SU-DHL-6 (cell line): Measurements from ENCODE around the gene TMOD1.

Source experiments
- H2AFZ ChIP-seq: fragments of 200-600 bp; sonication (generic); 2 replicates; pipeline ENCODE4 v1.6.1; 2014; ENCODE audit warnings: low read depth, mild to moderate bottlenecking, moderate library complexity, mixed read lengths, antibody characterized with exemption, low read length; ENCODE audit not compliant: severe bottlenecking
- H3F3A ChIP-seq: fragments of 200-600 bp; shearing (Covaris generic); 2 replicates; pipeline ENCODE4 v1.6.0; 2016; ENCODE audit warnings: antibody characterized with exemption, mild to moderate bottlenecking; ENCODE audit not compliant: insufficient read depth
- H3K27ac ChIP-seq: fragments of 200-600 bp; sonication (generic); 2 replicates; pipeline ENCODE4 v1.5.1; 2016; ENCODE audit warnings: low read depth, mild to moderate bottlenecking, low read length, moderate library complexity, mixed read lengths
- H3K27me3 ChIP-seq: fragments of 200-600 bp; sonication (generic), shearing (Covaris generic); 2 replicates; pipeline ENCODE4 v1.6.0; 2014; ENCODE audit warnings: mild to moderate bottlenecking, low read length
- H3K36me3 ChIP-seq: fragments of 200-600 bp; sonication (generic); 2 replicates; pipeline ENCODE4 v1.6.1; 2014; ENCODE audit warnings: mild to moderate bottlenecking, low read length, mixed read lengths
- H3K4me2 ChIP-seq: fragments of 300-600, 200-600 bp; shearing (Covaris generic), sonication (generic); 2 replicates; pipeline ENCODE4 v1.6.0; 2014; ENCODE audit warnings: low read length, low read depth, mild to moderate bottlenecking; ENCODE audit not compliant: poor library complexity, severe bottlenecking
- H3K4me3 ChIP-seq: fragments of 200-600 bp; sonication (generic); 2 replicates; pipeline ENCODE4 v1.5.1; 2014; ENCODE audit warnings: antibody characterized with exemption, low read length, mild to moderate bottlenecking, mixed read lengths; ENCODE audit not compliant: insufficient read depth, poor library complexity, severe bottlenecking
- H3K79me2 ChIP-seq: fragments of 200-600 bp; sonication (generic); 2 replicates; pipeline ENCODE4 v1.6.1; 2014; ENCODE audit warnings: mild to moderate bottlenecking, low read length, moderate library complexity; ENCODE audit not compliant: insufficient read depth
- H3K9ac ChIP-seq: fragments of 200-600 bp; sonication (generic); 2 replicates; pipeline ENCODE4 v1.7.0; 2014; ENCODE audit warnings: mild to moderate bottlenecking, low read length
- H3K9me2 ChIP-seq: fragments of 200-600 bp; sonication (generic); replicated peaks from 2 replicates; pipeline ENCODE4 v1.6.1; 2014; ENCODE audit warnings: low read length; ENCODE audit not compliant: insufficient read depth
- H3K9me3 ChIP-seq: fragments of 200-600 bp; sonication (generic); 2 replicates; pipeline ENCODE4 v1.6.1; 2014; ENCODE audit warnings: low read length, mixed read lengths; ENCODE audit not compliant: insufficient read depth
- H4K20me1 ChIP-seq: fragments of 200-600 bp; sonication (generic); 2 replicates; pipeline ENCODE4 v1.6.1; 2014; ENCODE audit warnings: low read depth, mild to moderate bottlenecking, antibody characterized with exemption, low read length, moderate library complexity, mixed read lengths
- EZH2phosphoT487 ChIP-seq: fragments of 200-600 bp; sonication (generic), shearing (Covaris generic); conservative IDR thresholded peaks from 2 replicates; pipeline ENCODE4 v1.6.1; 2018; ENCODE audit warnings: mild to moderate bottlenecking, antibody characterized with exemption, low read length, moderate library complexity, mixed read lengths
- TF ChIP-seq, protein P1 (sequence below): fragments of 200-600 bp; sonication (generic); IDR thresholded peaks from one replicate; pipeline ENCODE4 v1.5.1; 2017; ENCODE audit warnings: antibody characterized with exemption, mild to moderate bottlenecking, low read length, moderate library complexity; ENCODE audit not compliant: insufficient read depth, poor library complexity, severe bottlenecking

The TMOD1 gene

GRCh38 chr9:97645720-97646119, 144.3 kb downstream of the TMOD1 start:
- Histone ChIP-seq H2AFZ (no peak overlapping the region), H4K20me1 (peaks cover 4% of the 10 kb centered on the region; the same call in 1 of the 2 replicates), H3K9me3 (no peaks in the 10 kb centered on the region), H3K9ac (no peak overlapping the region), H3K4me2 (no peak overlapping the region), H3K27me3 (no peaks in the 10 kb centered on the region), H3K27ac (no peak overlapping the region), H3F3A (peaks cover 7% of the 10 kb centered on the region; the same call in 1 of the 2 replicates), H3K79me2 (peaks cover 14% of the 10 kb centered on the region), H3K9me2 (no peaks in the 10 kb centered on the region), H3K4me3 (no peak overlapping the region), H3K36me3 (peaks cover 76% of the 10 kb centered on the region)
- TF ChIP-seq, protein P1, sequence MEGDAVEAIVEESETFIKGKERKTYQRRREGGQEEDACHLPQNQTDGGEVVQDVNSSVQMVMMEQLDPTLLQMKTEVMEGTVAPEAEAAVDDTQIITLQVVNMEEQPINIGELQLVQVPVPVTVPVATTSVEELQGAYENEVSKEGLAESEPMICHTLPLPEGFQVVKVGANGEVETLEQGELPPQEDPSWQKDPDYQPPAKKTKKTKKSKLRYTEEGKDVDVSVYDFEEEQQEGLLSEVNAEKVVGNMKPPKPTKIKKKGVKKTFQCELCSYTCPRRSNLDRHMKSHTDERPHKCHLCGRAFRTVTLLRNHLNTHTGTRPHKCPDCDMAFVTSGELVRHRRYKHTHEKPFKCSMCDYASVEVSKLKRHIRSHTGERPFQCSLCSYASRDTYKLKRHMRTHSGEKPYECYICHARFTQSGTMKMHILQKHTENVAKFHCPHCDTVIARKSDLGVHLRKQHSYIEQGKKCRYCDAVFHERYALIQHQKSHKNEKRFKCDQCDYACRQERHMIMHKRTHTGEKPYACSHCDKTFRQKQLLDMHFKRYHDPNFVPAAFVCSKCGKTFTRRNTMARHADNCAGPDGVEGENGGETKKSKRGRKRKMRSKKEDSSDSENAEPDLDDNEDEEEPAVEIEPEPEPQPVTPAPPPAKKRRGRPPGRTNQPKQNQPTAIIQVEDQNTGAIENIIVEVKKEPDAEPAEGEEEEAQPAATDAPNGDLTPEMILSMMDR: no peak
- no peak for TF ChIP-seq EZH2phosphoT487

- H3K4me2 ChIP-seq: no peak overlapping the region
- H2AFZ ChIP-seq: no peak overlapping the region
- H3K79me2 ChIP-seq: no peaks in the 10 kb centered on the region
- H3K4me3 ChIP-seq: no peak overlapping the region
- no peak overlapping the region for H3K9ac ChIP-seq
- no peaks in the 10 kb centered on the region for H3K9me2 ChIP-seq
- no peaks in the 10 kb centered on the region; the same call in 1 of the 2 replicates for H4K20me1 ChIP-seq
- no peaks in the 10 kb centered on the region for H3K9me3 ChIP-seq
- H3K36me3 ChIP-seq: peaks cover 68% of the 10 kb centered on the region; the same call in 1 of the 2 replicates
- no peak overlapping the region for H3K27ac ChIP-seq
- H3F3A ChIP-seq: peaks cover 7% of the 10 kb centered on the region; the same call in 1 of the 2 replicates
- TF ChIP-seq, protein P1: no peak
- no peak for TF ChIP-seq EZH2phosphoT487
- no peaks in the 10 kb centered on the region for H3K27me3 ChIP-seq
Observed at GRCh38 chr9:97647996-97648395, 146.5 kb downstream of the TMOD1 start.
